Right lobe of liver (tissue), 6 donors: ENCODE results near the gene TIPRL. TPM values are rescaled to one million over a fixed set of nuclear protein-coding genes. Genes with fewer than 3 reads are reported as not detected.

ENCODE experiments used
- ATAC-seq, 4 donors: fragments of 200-7000 bp; cut with Tn5 transposase; one replicate each; pipeline ENCODE4 v1.9.1; 2020; ENCODE audit warnings: mild to moderate bottlenecking in 4 of 4, moderate library complexity in 4 of 4
- DNase-seq, 3 donors: peaks; one replicate each; pipeline ENCODE4 v3.0.0-alpha.2; 2020
- H3K27ac ChIP-seq, 3 donors: fragments of 200-600 bp; one replicate each; pipeline ENCODE4 v1.8.0; 2022
- H3K27me3 ChIP-seq, 2 donors: fragments of 200-600 bp; one replicate each; pipeline ENCODE4 v1.8.0; 2022
- H3K36me3 ChIP-seq, 4 donors: fragments of 200-600 bp; sonication (generic) in 1 of 4; one replicate each; pipeline versions ENCODE4 v1.5.1 to v1.8.0; 2017 to 2022; ENCODE audit warnings: control low read depth in 1 of 4
- H3K4me1 ChIP-seq, 4 donors: fragments of 200-600 bp; sonication (generic) in 1 of 4; one replicate each; pipeline versions ENCODE4 v1.5.1 to v1.8.0; 2017 to 2022; ENCODE audit warnings: control low read depth in 1 of 4
- H3K4me3 ChIP-seq, 3 donors: fragments of 200-600 bp; one replicate each; pipeline ENCODE4 v1.8.0; 2022
- H3K9me3 ChIP-seq, 4 donors: fragments of 200-600 bp; sonication (generic) in 1 of 4; one replicate each; pipeline versions ENCODE4 v1.5.1 to v1.8.0; 2017 to 2022; ENCODE audit warnings: control low read depth in 1 of 4
- CTCF ChIP-seq, 4 donors: fragments of 200-600 bp in 3 of 4; fragments of 450-650 bp in 1 of 4; IDR thresholded peaks; one replicate each; pipeline versions ENCODE4 v1.5.1 to v1.8.0; 2016 to 2022; ENCODE audit warnings: antibody characterized with exemption in 4 of 4, mild to moderate bottlenecking in 2 of 4
- POLR2A ChIP-seq: fragments of 450-650 bp; IDR thresholded peaks from one replicate; pipeline ENCODE4 v1.6.1; 2017; ENCODE audit warnings: antibody characterized with exemption, mild to moderate bottlenecking
- WGBS: methylation state at CpG from one replicate; pipeline ENCODE4 v1.1.6; 2018; ENCODE audit warnings: low coverage, low lambda C conversion rate; ENCODE audit not compliant: insufficient coverage; ENCODE audit errors: missing lambda C conversion rate; 5-methylcytosine and 5-hydroxymethylcytosine counted together
- intact Hi-C, 2 donors: fragments of 100-400 bp; cut with DNase I; formaldehyde crosslinking; loops; one replicate each; pipeline versions ENCODE4 v1.11.2 to v1.14.1; 2022
- total RNA-seq, 6 experiments: library from RNA; depleted of rRNA in 2 of 6; stranded (reverse); fragments of >200 nt in 2 of 6; fragmentation: NEBNext Ultra II Directional in 3 of 6; extraction: Animal tissue kit (Norgen Biotek cat#: 25700) in 3 of 6; gene quantifications; one replicate each; pipeline versions ENCODE4 v1.1.0 to v1.2.4, GENCODE V29; 2016 to 2023
- donor health status: DM: no; HTN: yes; CAD: no.
- donor health status: DM: no; HTN: no; CAD: no.
- donor health status: DM: no; HTN: no; CAD: no.
- donor health status: DM: no; HTN: yes; CAD: no.
- donor health status: DM: no; HTN: yes; CAD: no.

TIPRL gene
- total RNA-seq, 6 experiments from 2014 or later = 12.1 to 24.1 (median 15.7) TPM

- peak; percentile 98 to 99 (median 98) for ATAC-seq
- H3K27ac ChIP-seq = no peak overlapping the region
- H3K9me3 ChIP-seq = no peaks in the 10 kb centered on the region
- peak; percentile 85 to 87 (median 85) for DNase-seq
- H3K27me3 ChIP-seq = no peaks in the 10 kb centered on the region
- H3K4me3 ChIP-seq = no peak overlapping the region
- WGBS = 22% methylated on average over 15 of the region's 15 CpGs
- TF ChIP-seq CTCF (IDR thresholded peaks at IDR 0.05) = peak; percentile 86 to 97 (median 90)
- no peak for TF ChIP-seq POLR2A
- no peaks in the 10 kb centered on the region for H3K4me1 ChIP-seq
- no peaks in the 10 kb centered on the region for H3K36me3 ChIP-seq
- intact Hi-C loops = no loop called here
These were observed 33.3 kb upstream of the TIPRL start for GRCh38 chr1:168145184-168146159.

GRCh38 chr1:168146160-168146539 lies 32.6 kb upstream of the TIPRL start:
- intact Hi-C loops = no loop called here
- H3K4me1 ChIP-seq = no peaks in the 10 kb centered on the region
- no peak for ATAC-seq
- WGBS = 30% methylated on average over 5 of the region's 5 CpGs
- no peak overlapping the region for H3K4me3 ChIP-seq
- H3K9me3 ChIP-seq = no peaks in the 10 kb centered on the region
- H3K27me3 ChIP-seq = no peaks in the 10 kb centered on the region
- TF ChIP-seq POLR2A (no peak), CTCF (IDR thresholded peaks at IDR 0.05) (no peak)
- no peak overlapping the region for H3K27ac ChIP-seq
- no peak for DNase-seq
- H3K36me3 ChIP-seq = no peaks in the 10 kb centered on the region

- no peak for ATAC-seq
- WGBS = 72% methylated on average over 11 of the region's 11 CpGs
- TF ChIP-seq POLR2A (no peak), CTCF (IDR thresholded peaks at IDR 0.05) (no peak)
- DNase-seq = no peak
- Histone ChIP-seq H3K4me1 (no peaks in the 10 kb centered on the region), H3K4me3 (no peak overlapping the region), H3K27me3 (no peaks in the 10 kb centered on the region), H3K9me3 (no peaks in the 10 kb centered on the region), H3K36me3 (no peaks in the 10 kb centered on the region), H3K27ac (no peak overlapping the region)
- intact Hi-C loops = no loop called here
These were observed 32.1 kb upstream of the TIPRL start for GRCh38 chr1:168146626-168147025.

- no peaks in the 10 kb centered on the region for H3K27me3 ChIP-seq
- DNase-seq = no peak
- H3K4me3 ChIP-seq = no peak overlapping the region
- no peak for TF ChIP-seq POLR2A
- TF ChIP-seq CTCF (IDR thresholded peaks at IDR 0.05) = no peak
- H3K4me1 ChIP-seq = no peaks in the 10 kb centered on the region
- peak in 2 of 4 donors; percentile 24 to 37 for ATAC-seq
- no peak overlapping the region for H3K27ac ChIP-seq
- no peaks in the 10 kb centered on the region for H3K36me3 ChIP-seq
- no peaks in the 10 kb centered on the region for H3K9me3 ChIP-seq
- intact Hi-C loops = no loop called here
- 65% methylated on average over 4 of the region's 4 CpGs for WGBS
These were observed 29.8 kb upstream of the TIPRL start for GRCh38 chr1:168148916-168149315.
